GM21717 (cell line): Measurements from ENCODE around the gene LHFPL2.

Experiments used
- ATAC-seq: cut with Tn5 transposase; IDR thresholded peaks from one replicate; pipeline ENCODE4 v1.9.1; 2021; ENCODE audit warnings: mild to moderate bottlenecking, moderate library complexity; ENCODE audit not compliant: unreplicated experiment

Gene LHFPL2

GRCh38 chr5:78506261-78507024, 142.1 kb downstream of the LHFPL2 start:
- ATAC-seq, result no peak

- no peak for ATAC-seq
Observed at GRCh38 chr5:78505860-78506259, 142.7 kb downstream of the LHFPL2 start.

- no peak for ATAC-seq
Observed at GRCh38 chr5:78504704-78505677, 143.6 kb downstream of the LHFPL2 start.

- no peak for ATAC-seq
Observed at GRCh38 chr5:78503958-78504653, 144.5 kb downstream of the LHFPL2 start.

GRCh38 chr5:78501411-78502352, 146.9 kb downstream of the LHFPL2 start:
- ATAC-seq, result no peak

GRCh38 chr5:78500871-78501270, 147.7 kb downstream of the LHFPL2 start:
- ATAC-seq, result no peak

- ATAC-seq, result no peak
Observed at GRCh38 chr5:78500028-78500427, 148.5 kb downstream of the LHFPL2 start.

- no peak for ATAC-seq
Observed at GRCh38 chr5:78499485-78499884, 149.1 kb downstream of the LHFPL2 start.

GRCh38 chr5:78497573-78498533, 150.7 kb downstream of the LHFPL2 start:
- ATAC-seq, result no peak

GRCh38 chr5:78496373-78496772, 152.2 kb downstream of the LHFPL2 start:
- no peak for ATAC-seq

GRCh38 chr5:78495800-78496199, 152.8 kb downstream of the LHFPL2 start:
- no peak for ATAC-seq

GRCh38 chr5:78492650-78493049, 155.9 kb downstream of the LHFPL2 start:
- no peak for ATAC-seq

- ATAC-seq, result no peak
Observed at GRCh38 chr5:78492224-78492623, 156.3 kb downstream of the LHFPL2 start.

- no peak for ATAC-seq
Observed at GRCh38 chr5:78490709-78491485, 157.7 kb downstream of the LHFPL2 start.

GRCh38 chr5:78487846-78488245, 160.7 kb downstream of the LHFPL2 start:
- no peak for ATAC-seq

GRCh38 chr5:78486218-78486617, 162.4 kb downstream of the LHFPL2 start:
- ATAC-seq, result no peak

GRCh38 chr5:78483809-78484521, 164.6 kb downstream of the LHFPL2 start:
- no peak for ATAC-seq

GRCh38 chr5:78482948-78483347, 165.6 kb downstream of the LHFPL2 start:
- no peak for ATAC-seq
